Aorta (tissue), 5 donors: Measurements from ENCODE around the gene SLC9A9. TPM values are rescaled to one million over a fixed set of nuclear protein-coding genes. Genes with fewer than 3 reads are reported as not detected.
"Not testable (repeated sequence)": the region's sequence is repeated elsewhere in the genome, so short reads cannot be mapped to it uniquely, and the experiment has no call there.

Source experiments
- ATAC-seq: fragments of 200-7000 bp; cut with Tn5 transposase; one replicate; pipeline ENCODE4 v1.9.1; 2022; ENCODE audit warnings: moderate library complexity; ENCODE audit not compliant: low FRiP score
- DNase-seq, 2 donors: peaks; one replicate each; pipeline ENCODE4 v3.0.0-alpha.2; 2020
- H3K27ac ChIP-seq, 2 donors: one replicate each; pipeline ENCODE4 v1.5.1; 2013; ENCODE audit warnings: low read length in 2 of 2, mild to moderate bottlenecking in 2 of 2, moderate library complexity in 2 of 2, control low read depth in 1 of 2, inconsistent platforms in 1 of 2, low read depth in 1 of 2
- H3K27me3 ChIP-seq, 2 donors: one replicate each; pipeline ENCODE4 v1.6.1; 2013; ENCODE audit warnings: control low read depth in 1 of 2, low read length in 1 of 2, mild to moderate bottlenecking in 1 of 2, moderate library complexity in 1 of 2; ENCODE audit not compliant: insufficient read depth in 2 of 2, control insufficient read depth in 1 of 2
- H3K36me3 ChIP-seq, 2 donors: one replicate each; pipeline ENCODE4 v1.6.1; 2013; ENCODE audit warnings: control low read depth in 1 of 2, low read length in 1 of 2, mild to moderate bottlenecking in 1 of 2; ENCODE audit not compliant: insufficient read depth in 2 of 2, control insufficient read depth in 1 of 2
- H3K4me1 ChIP-seq, 2 donors: one replicate each; pipeline ENCODE4 v1.6.1; 2013; ENCODE audit warnings: low read length in 2 of 2, control low read depth in 1 of 2, mild to moderate bottlenecking in 1 of 2, moderate library complexity in 1 of 2; ENCODE audit not compliant: insufficient read depth in 2 of 2, control insufficient read depth in 1 of 2
- H3K4me3 ChIP-seq, 2 donors: one replicate each; pipeline ENCODE4 v1.5.1; 2013; ENCODE audit warnings: low read length in 2 of 2, control low read depth in 1 of 2, mild to moderate bottlenecking in 1 of 2
- H3K9me3 ChIP-seq: one replicate; pipeline ENCODE4 v1.6.1; 2013; ENCODE audit warnings: mild to moderate bottlenecking, low read length; ENCODE audit not compliant: control insufficient read depth
- WGBS, 2 donors: extraction: QIAGEN DNeasy Blood & Tissue Kit; methylation state at CpG; one replicate each; pipeline ENCODE4 v1.1.7; 2013; 5-methylcytosine and 5-hydroxymethylcytosine counted together
- intact Hi-C, 2 donors: fragments of 100-400 bp; cut with DNase I; formaldehyde crosslinking; loops; one replicate each; pipeline versions ENCODE4 v1.14.2 to v1.15.0; 2022
- polyA plus RNA-seq, 2 donors: library from polyadenylated mRNA; stranded (reverse); fragments of 200-250 nt; gene quantifications; one replicate each; pipeline ENCODE4 v1.2.3, GENCODE V29; 2013
- total RNA-seq, 2 donors: library from RNA; stranded (reverse); fragmentation: NEBNext Ultra II Directional; extraction: Animal tissue kit (Norgen Biotek cat#: 25700); gene quantifications; one replicate each; pipeline ENCODE4 v1.2.1, GENCODE V29; 2021
- donor health status: healthy with polysubstance abuse.
- donor health status: Bipolar disorder and iron deficiency.
- donor health status: DM: no; HTN: no; CAD: no.
- donor health status: DM: no; HTN: no; CAD: no.
- donor health status: DM: yes; HTN: yes; CAD: no.

The SLC9A9 gene
- total and polyA plus RNA-seq, 4 donors: 7.3 to 45.8 (median 12.5) TPM

DNA sequence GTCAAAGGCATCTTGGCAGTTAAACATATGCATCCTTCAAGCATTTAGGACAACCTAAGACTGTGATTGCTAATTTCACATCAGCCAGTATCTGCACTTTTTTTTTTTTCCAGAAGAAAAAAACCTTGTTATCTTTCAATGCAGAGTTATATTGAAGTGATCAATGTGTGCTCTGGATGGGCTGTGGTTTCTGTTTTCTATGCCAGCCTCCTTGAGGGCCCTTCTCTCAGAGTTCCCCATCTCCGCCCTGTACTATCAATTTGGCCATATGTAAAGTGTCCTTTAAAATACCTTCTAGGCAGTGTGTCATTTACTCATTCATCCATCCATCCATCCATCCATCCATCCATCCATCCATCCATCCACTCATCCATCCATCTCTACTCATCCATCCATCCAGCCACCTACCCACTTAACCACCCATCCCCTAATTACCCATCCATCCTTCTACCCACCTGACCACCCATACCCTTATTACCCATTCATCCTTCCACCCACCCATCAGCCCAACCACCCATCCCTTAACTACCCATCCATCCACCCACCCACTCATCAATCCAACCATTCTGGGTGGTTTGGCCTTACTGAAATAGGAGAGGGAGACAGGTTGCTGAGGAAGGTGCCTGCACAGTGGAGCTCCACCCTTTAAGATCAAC, 406.6 kb downstream of the SLC9A9 start:
- DNase-seq (no peak), ATAC-seq (no peak)
- Histone ChIP-seq H3K27ac (no peak overlapping the region), H3K36me3 (no peaks in the 10 kb centered on the region), H3K9me3 (no peaks in the 10 kb centered on the region), H3K27me3 (no peaks in the 10 kb centered on the region), H3K4me3 (no peak overlapping the region), H3K4me1 (peaks cover 0 to 2% of the 10 kb centered on the region in 2 donors)
- intact Hi-C loops: no loop called here
- WGBS, 2 donors: 92 to 100% methylated on average over 1 of the region's 1 CpG

DNA sequence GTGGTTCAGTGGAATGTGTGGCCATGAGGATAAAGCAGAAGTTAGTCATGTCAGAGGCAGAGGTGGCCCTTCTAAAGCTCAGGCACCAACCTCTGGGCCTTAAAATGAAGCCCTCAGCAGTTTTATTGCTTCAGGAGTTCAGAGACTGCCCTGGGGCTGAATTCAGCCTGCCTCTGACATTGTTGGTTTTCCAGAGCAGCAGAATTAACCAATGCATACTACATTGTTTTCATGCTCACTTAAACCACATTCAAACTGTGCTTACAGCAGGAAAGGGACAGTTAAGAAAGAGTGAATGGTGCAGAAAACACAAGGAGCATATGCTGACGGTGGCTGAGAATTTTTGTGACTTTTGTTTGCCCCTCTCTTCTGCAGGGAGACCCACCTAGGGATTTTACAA, 408.5 kb downstream of the SLC9A9 start:
- Histone ChIP-seq H3K4me3 (no peak overlapping the region), H3K27me3 (no peaks in the 10 kb centered on the region), H3K9me3 (no peaks in the 10 kb centered on the region), H3K36me3 (no peaks in the 10 kb centered on the region), H3K4me1 (peaks cover 0 to 1% of the 10 kb centered on the region in 2 donors), H3K27ac (no peak overlapping the region)
- DNase-seq: no peak
- WGBS, 2 donors: 76 to 87% methylated on average over 1 of the region's 1 CpG
- intact Hi-C loops: no loop called here
- no peak for ATAC-seq

DNA sequence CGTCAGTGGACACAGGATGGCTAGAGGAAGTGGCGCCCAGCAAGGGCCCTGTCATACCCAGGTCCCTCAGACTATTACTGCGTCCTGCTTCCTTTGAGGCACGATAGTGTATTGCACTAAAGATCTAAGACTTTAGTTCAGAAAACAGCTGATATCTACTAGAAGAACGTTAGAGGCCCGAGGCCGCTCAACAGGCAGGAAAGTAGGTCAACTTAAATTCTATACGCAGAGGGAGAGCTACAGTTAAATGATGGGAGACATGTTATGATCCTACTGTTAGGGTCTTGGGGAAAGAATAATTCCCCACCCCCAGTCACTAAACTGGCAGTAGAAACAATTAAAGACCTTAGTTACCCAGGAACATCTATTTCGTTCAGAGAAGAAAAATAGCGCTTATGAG, 410.9 kb downstream of the SLC9A9 start:
- ATAC-seq (no peak), DNase-seq (no peak)
- Histone ChIP-seq H3K36me3 (no peaks in the 10 kb centered on the region), H3K4me3 (no peak overlapping the region), H3K27me3 (no peaks in the 10 kb centered on the region), H3K27ac (no peak overlapping the region), H3K4me1 (no peaks in the 10 kb centered on the region), H3K9me3 (no peaks in the 10 kb centered on the region)
- 93 to 95% methylated on average over 10 of the region's 10 CpGs for WGBS, 2 donors
- intact Hi-C loops: no loop called here

DNA sequence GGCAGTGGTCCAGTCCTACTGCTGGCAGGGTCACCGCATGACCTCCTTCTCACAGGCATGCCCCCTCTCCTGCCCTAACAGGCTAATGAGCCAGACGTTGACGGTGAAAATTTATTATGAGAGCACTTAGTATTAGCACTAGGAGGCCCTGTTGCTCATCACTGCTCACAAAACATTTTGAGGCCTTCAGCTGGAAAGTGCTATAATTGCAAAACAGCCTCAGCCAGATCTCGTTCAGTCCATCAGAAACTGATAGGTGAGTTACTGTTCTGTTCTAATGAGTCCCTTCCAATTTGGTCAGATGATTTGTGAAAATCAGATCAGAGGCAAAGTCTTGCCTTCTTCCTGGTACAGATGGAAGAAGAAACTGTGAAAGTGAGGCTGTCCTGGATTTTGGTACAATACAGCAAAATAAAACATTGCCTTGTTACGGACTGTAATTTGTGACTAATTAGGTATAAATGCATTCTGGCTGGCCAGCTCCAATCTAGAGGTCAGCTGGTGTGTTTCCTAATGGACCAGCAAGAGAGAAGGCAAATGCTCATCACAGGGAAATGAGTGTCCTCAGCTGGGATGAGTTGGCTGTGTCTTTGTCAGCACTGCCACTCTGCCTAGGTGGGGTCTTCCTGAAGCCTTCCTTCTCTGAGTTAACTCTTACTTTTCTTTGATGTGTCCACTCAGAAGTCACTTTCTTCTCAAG, 411.9 kb downstream of the SLC9A9 start:
- Histone ChIP-seq H3K9me3 (no peaks in the 10 kb centered on the region), H3K4me3 (no peak overlapping the region), H3K27ac (no peak overlapping the region), H3K27me3 (no peaks in the 10 kb centered on the region), H3K36me3 (no peaks in the 10 kb centered on the region), H3K4me1 (no peaks in the 10 kb centered on the region)
- 90 to 92% methylated on average over 5 of the region's 5 CpGs for WGBS, 2 donors
- intact Hi-C loops: no loop called here
- ATAC-seq: no peak
- DNase-seq: no peak

DNA sequence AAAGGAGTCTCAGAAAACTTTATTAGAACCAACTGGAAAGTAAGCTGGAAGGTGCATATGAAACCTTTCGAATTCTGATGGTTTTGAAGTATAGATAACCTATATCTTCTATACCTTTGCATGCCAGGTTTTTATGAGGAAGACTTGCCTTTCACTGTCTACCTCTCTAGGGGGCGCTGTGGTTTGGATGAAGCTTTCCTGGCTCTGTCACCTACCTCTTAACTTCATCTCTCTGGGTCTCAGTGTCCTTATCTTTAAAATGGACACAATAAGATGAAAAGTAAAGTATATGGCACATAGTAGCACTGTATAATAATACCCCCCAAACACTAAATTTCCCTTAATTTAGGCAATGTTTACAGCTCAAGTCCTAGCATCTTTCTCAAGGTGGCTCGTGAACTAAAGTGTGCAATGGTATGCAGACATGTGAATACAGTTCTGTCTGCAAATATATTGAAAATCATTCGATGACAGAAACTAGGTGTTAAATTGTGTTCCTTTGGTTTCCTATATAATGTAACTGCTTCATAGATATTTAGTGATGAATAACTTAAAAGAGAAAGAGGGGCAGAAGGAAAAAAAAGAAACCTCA, 414.4 kb downstream of the SLC9A9 start:
- intact Hi-C loops: no loop called here
- 73 to 75% methylated on average over 4 of the region's 4 CpGs for WGBS, 2 donors
- no peaks in the 10 kb centered on the region for H3K9me3 ChIP-seq
- H3K36me3 ChIP-seq: no peaks in the 10 kb centered on the region
- DNase-seq: no peak
- no peak overlapping the region for H3K27ac ChIP-seq
- ATAC-seq: no peak
- H3K4me3 ChIP-seq: no peak overlapping the region
- no peaks in the 10 kb centered on the region for H3K4me1 ChIP-seq
- H3K27me3 ChIP-seq: no peaks in the 10 kb centered on the region

DNA sequence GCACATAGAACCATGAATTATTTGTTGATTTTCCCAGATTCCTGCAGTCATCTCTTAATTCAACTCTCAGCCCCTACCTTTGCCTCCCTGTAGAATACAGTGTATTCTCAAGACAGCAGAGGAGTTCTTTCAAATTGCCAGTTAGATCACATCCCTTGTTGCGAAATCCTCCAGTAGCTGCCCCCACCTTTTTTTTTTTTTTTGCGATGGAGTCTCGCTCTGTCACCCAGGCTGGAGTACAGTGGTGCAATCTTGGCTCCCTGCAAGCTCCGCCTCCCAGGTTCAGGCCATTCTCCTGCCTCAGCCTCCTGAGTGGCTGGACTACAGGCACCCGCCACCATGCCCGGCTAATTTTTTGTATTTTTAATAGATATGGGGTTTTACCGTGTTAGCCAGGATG, 417.0 kb downstream of the SLC9A9 start:
- H3K36me3 ChIP-seq, intact Hi-C loops, H3K4me3 ChIP-seq, H3K27me3 ChIP-seq, ATAC-seq, H3K27ac ChIP-seq, H3K9me3 ChIP-seq, H3K4me1 ChIP-seq, DNase-seq: not testable (repeated sequence)
- 95 to 96% methylated on average over 7 of the region's 7 CpGs for WGBS, 2 donors

DNA sequence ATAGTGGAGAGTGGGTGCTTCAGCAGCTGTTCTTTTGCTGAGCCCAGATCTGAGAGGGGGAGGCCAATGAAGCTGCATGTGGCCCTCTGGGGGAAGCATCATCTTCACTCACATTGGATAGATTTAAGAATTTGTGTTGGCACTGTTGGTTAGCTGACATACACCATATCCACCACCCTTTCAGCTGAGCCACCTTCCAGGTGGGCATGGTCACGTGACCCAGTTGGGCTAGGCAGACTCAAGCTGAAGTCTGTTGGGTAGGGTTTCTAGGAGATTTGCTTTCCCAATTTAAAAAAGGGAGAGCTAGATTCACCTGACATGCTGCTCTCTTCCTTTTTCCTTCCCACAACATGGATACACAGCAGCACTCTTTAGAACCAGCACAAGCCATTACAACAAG, 417.7 kb downstream of the SLC9A9 start:
- no peak overlapping the region for H3K27ac ChIP-seq
- no peaks in the 10 kb centered on the region for H3K36me3 ChIP-seq
- H3K4me1 ChIP-seq: no peaks in the 10 kb centered on the region
- no peak overlapping the region for H3K4me3 ChIP-seq
- ATAC-seq (no peak), DNase-seq (no peak)
- 95 to 100% methylated on average over 1 of the region's 1 CpG for WGBS, 2 donors
- no peaks in the 10 kb centered on the region for H3K27me3 ChIP-seq
- H3K9me3 ChIP-seq: no peaks in the 10 kb centered on the region
- intact Hi-C loops: no loop called here

DNA sequence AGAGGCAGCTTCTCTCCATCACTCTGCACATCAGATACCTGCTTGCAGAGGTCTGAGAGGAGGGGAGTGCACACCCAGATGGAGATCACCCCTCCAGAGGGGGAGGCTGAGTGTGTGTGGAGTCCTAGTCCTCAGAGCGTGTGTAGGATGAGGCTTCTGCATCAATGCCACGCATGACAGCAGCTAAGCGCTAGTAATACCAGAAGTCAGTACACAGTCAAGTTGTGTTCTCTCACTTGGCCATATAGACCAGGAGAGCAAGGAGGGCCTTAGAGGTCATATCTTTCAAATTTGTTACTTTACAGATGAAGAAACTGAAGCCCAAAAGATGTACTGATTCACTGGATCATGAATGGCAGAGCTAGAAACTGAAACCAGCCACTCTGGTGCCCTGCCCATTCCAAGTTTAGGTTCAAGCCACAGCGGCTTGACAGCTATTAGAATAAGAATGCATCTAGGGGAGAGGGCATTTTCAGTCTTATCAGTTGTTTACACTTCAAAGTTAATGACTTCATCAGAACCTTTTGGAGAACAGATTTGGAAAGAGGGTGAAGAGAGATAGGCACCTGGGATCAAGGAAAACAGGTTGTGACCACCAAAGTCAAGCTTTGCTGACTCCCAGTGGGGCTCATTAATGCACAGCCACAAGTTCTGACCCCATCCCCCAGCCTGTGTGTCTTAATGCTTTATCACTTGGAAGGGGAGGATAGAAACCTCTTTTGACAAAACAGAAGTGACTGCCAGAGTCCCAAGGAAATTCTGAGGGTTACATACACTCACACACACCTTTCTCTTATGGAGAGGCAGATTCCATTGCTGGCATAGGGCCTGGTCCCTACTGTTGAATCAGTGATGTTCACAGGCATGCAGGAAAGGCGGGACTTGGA, 418.4 kb downstream of the SLC9A9 start:
- Histone ChIP-seq H3K4me1 (no peaks in the 10 kb centered on the region), H3K4me3 (no peak overlapping the region), H3K27me3 (no peaks in the 10 kb centered on the region), H3K9me3 (no peaks in the 10 kb centered on the region), H3K27ac (no peak overlapping the region), H3K36me3 (no peaks in the 10 kb centered on the region)
- DNase-seq: no peak
- intact Hi-C loops: no loop called here
- no peak for ATAC-seq
- 95 to 96% methylated on average over 5 of the region's 5 CpGs for WGBS, 2 donors
